KG1 (cell line): Measurements from ENCODE around the gene ZBTB11.
"Not testable (repeated sequence)": the region's sequence is repeated elsewhere in the genome, so short reads cannot be mapped to it uniquely, and the experiment has no call there.

ENCODE experiments used
- DNase-seq: peaks from one replicate; lab custom pipeline; 2025; lab: John Stamatoyannopoulos, UW

The ZBTB11 gene

DNA sequence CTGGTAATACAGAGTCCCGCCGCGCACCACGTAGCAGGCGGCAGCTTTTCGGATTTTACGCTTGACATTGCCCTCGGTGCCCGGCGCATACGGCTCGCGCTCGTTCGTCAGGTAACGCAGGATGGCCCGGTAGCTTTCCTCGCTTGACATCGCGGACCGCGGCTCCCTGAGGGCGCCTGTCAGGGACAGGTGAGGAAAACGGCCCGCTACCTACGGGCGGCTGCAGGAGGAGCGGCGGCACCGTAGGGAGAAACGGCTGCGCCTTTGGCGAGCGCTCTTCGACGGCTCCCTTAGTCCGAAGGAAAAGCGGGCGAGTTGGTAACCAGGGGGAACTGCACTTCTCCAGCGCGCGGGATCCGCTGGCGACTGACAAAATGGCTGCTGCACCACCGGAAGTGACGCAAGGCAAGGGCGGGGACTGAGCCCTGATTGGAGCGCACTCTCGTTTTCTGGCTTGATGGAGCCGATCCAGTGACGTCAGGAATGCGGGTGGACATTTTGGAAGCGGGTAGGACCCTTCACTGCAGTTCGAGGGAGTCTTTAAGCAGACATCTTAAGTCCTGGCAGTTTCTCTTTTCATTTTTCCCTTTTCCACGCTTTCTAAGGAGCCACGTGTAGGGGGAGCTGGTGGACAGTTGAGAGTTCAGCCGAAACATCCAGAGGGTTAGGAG lies at the start of gene ZBTB11:
Gene ZBTB11, minus strand, starts transcription at position 368 of the 671 bp plus-strand sequence. Its CDS starts 218 bp downstream, at position 150.
- DNase-seq, result no peak

GRCh38 chr3:101725890-101726275 lies 49.0 kb upstream of the ZBTB11 start:
- DNase-seq, result no peak

GRCh38 chr3:101725194-101725889 lies 48.4 kb upstream of the ZBTB11 start:
- DNase-seq, result no peak

- DNase-seq, result peak; percentile 98
These were observed 47.6 kb upstream of the ZBTB11 start, which contains the start of gene CEP97 for GRCh38 chr3:101724329-101725193. CEP97 (plus strand) TSS chr3:101724614; CDS start chr3:101724677, 63 bp downstream.

- no peak for DNase-seq
These were observed 45.7 kb upstream of the ZBTB11 start for GRCh38 chr3:101722394-101723173.

DNA sequence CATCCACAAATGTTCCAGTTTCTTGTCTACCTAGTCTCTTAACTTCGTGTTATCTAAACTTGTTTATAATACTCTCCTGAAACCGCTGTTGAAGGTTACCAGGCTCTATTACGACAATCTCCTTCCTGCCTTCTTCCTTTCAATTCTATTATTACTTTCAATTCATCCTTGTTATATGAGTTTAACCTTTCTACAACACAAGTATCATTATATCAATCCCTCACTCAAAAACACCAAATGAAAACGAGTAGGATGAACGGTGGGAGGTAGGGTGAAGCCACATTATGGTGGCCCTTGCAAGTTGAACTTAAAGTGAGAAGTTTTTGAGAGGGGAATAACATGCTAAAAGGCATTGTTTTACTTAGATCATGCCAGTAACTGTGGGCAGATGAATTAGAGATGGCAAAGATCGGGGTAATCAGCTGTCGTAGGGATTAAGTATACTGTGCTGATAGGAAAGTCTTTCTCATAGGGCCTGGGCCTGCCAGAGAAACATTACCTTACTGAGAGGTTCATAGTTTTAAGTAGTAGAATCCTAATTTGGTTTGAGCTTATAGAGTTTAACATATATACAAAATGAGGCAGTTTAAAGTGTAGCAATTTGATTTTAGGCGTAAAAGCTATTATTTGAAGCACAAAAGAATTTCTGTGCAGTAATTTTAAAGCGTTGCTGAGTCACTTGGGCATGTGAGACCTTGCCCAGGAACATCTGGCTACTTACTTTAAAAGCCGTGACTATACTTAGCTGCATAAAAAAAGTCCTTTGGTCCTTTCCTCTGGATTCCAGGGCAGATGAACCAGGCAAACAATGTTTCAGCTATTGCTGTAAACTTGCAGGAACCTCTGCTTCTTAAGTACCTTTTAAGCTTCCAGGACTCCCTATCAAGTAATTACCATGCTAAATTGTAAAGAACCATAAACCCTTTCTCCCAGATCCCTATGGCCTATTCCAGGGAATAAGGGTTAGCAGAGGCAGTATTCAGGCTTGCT lies 44.2 kb upstream of the ZBTB11 start:
- no peak for DNase-seq

DNA sequence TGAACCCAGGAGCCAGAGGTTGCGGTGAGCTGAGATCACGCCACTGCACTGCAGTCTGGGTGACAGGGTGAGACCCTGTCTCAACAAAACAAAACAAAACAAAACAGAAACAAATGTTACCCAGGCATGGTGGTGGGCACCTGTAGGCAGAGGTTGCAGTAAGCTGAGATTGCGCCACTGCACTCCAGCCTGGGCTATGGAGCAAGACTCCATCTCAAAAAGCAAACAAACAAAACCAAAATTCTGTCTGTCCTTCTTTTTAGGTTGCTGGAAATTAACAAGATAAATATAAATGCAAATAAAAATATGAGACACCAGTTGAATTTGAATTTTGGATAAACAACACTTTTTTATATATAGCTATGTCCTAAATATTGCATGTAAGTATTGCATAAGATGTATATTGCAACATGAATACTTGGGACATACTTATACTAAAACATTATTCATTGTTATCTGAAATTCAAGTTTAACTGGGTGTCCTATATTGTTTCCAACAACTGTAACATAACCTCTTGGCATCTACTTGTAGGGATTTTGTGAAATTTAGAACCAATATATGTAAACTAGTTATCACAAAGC lies 42.8 kb upstream of the ZBTB11 start:
- DNase-seq, result no peak

DNA sequence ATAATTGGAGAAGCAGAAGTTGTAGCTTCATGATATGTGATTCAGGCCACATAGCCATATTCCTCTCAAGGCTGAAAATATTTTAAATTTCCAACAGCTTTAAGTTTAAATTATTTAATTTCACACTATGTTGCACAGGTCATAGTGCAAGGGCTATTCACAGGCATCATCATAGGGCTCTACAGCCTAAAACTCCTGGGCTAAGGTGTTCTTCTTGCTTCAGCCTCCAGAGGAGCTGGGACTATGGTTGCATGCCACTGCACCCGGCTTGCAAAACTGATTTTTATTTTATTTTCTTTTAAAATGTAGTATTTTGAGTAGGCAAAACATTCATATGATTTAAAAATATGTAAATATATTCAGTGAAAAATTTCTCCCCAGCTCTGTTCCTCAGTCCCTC lies 41.5 kb upstream of the ZBTB11 start:
- DNase-seq, result no peak

- no peak for DNase-seq
These were observed 32.2 kb upstream of the ZBTB11 start for GRCh38 chr3:101709126-101709525.

GRCh38 chr3:101704639-101705038 lies 27.7 kb upstream of the ZBTB11 start:
- not testable (repeated sequence) for DNase-seq

DNA sequence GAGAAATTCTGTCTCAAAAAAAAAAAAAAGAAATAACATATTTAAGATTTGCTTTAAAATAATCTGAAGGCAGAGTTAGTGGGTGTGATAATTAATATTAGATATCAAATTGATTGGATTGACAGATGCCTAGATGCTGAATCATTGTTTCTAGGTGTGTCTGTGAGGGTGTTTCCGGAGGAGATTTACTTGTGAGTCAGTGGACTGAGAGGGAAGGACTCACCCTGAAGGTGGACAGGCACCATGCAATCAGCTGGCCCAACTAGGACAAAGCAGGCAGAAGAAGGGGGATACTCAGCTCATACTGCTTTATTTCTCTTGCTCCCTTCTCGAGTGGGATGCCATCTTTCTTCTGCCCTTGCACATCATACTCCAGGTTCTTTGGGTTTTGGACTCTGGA lies 26.2 kb upstream of the ZBTB11 start:
- DNase-seq, result no peak

GRCh38 chr3:101702726-101703125 lies 25.8 kb upstream of the ZBTB11 start:
- no peak for DNase-seq

GRCh38 chr3:101701696-101702634 lies 25.0 kb upstream of the ZBTB11 start:
- no peak for DNase-seq

DNA sequence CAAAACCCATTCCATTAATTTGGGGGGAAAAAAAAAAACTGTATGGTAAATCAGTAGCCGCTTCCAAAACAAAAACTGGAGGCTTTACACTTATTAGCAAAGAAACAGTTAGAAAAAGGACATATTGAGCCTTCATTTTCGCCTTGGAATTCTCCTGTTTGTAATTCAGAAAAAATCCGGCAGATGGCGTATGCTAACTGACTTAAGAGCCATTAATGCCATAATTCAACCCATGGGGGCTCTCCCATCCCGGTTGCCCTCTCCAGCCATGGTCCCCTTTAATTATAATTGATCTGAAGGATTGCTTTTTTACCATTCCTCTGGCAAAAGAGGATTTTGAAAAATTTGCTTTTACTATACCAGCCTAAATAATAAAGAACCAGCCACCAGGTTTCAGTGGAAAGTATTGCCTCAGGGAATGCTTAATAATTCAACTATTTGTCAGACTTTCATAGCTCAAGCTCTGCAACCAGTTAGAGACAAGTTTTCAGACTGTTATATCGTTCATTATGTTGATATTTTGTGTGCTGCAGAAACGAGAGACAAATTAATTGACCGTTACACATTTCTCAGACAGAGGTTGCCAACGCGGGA lies 18.9 kb upstream of the ZBTB11 start:
- no peak for DNase-seq

GRCh38 chr3:101694836-101695235 lies 17.9 kb upstream of the ZBTB11 start:
- not testable (repeated sequence) for DNase-seq

DNA sequence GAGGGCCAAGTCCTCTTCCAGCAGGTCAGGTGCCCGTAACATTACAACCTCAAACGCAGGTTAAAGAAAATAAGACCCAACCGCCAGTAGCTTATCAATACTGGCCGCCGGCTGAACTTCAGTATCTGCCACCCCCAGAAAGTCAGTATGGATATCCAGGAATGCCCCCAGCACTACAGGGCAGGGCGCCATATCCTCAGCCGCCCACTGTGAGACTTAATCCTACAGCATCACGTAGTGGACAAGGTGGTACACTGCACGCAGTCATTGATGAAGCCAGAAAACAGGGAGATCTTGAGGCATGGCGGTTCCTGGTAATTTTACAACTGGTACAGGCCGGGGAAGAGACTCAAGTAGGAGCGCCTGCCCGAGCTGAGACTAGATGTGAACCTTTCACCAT lies 16.6 kb upstream of the ZBTB11 start:
- DNase-seq, result not testable (repeated sequence)

DNA sequence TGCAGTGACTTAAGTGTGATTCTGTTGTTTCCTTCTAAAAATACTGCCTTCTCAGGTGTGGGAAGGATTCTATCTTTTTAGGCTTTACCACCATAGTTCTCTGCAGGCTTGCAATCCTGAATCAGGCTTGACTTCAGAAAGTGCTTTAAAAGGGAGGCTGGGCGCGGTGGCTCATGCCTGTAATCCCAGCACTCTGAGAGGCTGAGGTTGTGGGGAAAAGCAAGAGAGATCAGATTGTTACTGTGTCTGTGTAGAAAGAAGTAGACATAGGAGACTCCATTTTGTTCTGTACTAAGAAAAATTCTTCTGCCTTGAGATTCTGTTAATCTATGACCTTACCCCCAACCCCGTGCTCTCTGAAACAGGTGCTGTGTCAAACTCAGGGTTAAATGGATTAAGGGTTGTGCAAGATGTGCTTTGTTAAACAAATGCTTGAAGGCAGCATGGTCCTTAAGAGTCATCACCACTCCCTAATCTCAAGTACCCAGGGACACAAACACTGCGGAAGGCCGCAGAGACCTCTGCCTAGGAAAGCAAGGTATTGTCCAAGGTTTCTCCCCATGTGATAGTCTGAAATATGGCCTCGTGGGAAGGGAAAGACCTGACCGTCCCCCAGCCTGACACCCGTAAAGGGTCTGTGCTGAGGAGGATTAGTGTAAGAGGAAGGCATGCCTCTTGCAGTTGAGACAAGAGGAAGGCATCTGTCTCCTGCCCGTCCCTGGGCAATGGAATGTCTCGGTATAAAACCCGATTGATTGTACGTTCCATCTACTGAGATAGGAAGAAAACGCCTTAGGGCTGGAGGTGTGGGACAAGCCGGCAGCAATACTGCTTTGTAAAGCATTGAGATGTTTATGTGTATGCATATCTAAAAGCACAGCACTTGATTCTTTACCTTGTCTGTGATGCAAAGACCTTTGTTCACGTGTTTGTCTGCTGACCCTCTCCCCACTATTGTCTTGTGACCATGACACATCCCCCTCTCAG lies 15.0 kb upstream of the ZBTB11 start:
- not testable (repeated sequence) for DNase-seq
